GM21576 (cell line): Measurements from ENCODE around the gene USP2.

ENCODE experiments used
- ATAC-seq: cut with Tn5 transposase; IDR thresholded peaks from one replicate; pipeline ENCODE4 v1.9.1; 2021; ENCODE audit warnings: mild to moderate bottlenecking, moderate library complexity; ENCODE audit not compliant: unreplicated experiment

USP2 gene

GRCh38 chr11:119366690-119367620 is 14.5 kb downstream of the USP2 start:
- no peak for ATAC-seq

GRCh38 chr11:119365071-119365591 is 16.4 kb downstream of the USP2 start:
- no peak for ATAC-seq

GRCh38 chr11:119363851-119364590 is 17.5 kb downstream of the USP2 start:
- no peak for ATAC-seq

- no peak for ATAC-seq
Observed at GRCh38 chr11:119363081-119363850, 18.2 kb downstream of the USP2 start.

- no peak for ATAC-seq
Observed at GRCh38 chr11:119362741-119363080, 18.8 kb downstream of the USP2 start.

GRCh38 chr11:119361941-119362725 is 19.4 kb downstream of the USP2 start:
- ATAC-seq = no peak

GRCh38 chr11:119361056-119361787 is 20.3 kb downstream of the USP2 start:
- no peak for ATAC-seq

- ATAC-seq = no peak
Observed at GRCh38 chr11:119359365-119360214, 21.9 kb downstream of the USP2 start.

GRCh38 chr11:119357074-119357473 is 24.4 kb downstream of the USP2 start:
- ATAC-seq = no peak

- peak; percentile 68 for ATAC-seq
Observed at GRCh38 chr11:119356349-119357031, 25.0 kb downstream of the USP2 start.

- no peak for ATAC-seq
Observed at GRCh38 chr11:119355091-119355843, 26.2 kb downstream of the USP2 start.

- no peak for ATAC-seq
Observed at GRCh38 chr11:119352857-119353260, 28.6 kb downstream of the USP2 start.

GRCh38 chr11:119351232-119351631 is 30.3 kb downstream of the USP2 start:
- no peak for ATAC-seq

- no peak for ATAC-seq
Observed at GRCh38 chr11:119350302-119350701, 31.2 kb downstream of the USP2 start.

- ATAC-seq = no peak
Observed at GRCh38 chr11:119347940-119348605, 33.4 kb downstream of the USP2 start.

GRCh38 chr11:119347242-119347641 is 34.2 kb downstream of the USP2 start:
- ATAC-seq = no peak

GRCh38 chr11:119346605-119347004 is 34.9 kb downstream of the USP2 start, which contains the start of gene MFRP:
Gene MFRP, minus strand, starts transcription at chr11:119346705. Its CDS starts 192 bp downstream, at chr11:119346513.
- no peak for ATAC-seq
